ENCODE results near the gene TUBA1C. TPM values are rescaled to one million over a fixed set of nuclear protein-coding genes. Genes with fewer than 3 reads are reported as not detected.
"Not testable (repeated sequence)": the region's sequence is repeated elsewhere in the genome, so short reads cannot be mapped to it uniquely, and the experiment has no call there.

Gene TUBA1C
- total RNA-seq, 2 experiments from 2014 or later: 23.4 to 28.9 TPM

DNA sequence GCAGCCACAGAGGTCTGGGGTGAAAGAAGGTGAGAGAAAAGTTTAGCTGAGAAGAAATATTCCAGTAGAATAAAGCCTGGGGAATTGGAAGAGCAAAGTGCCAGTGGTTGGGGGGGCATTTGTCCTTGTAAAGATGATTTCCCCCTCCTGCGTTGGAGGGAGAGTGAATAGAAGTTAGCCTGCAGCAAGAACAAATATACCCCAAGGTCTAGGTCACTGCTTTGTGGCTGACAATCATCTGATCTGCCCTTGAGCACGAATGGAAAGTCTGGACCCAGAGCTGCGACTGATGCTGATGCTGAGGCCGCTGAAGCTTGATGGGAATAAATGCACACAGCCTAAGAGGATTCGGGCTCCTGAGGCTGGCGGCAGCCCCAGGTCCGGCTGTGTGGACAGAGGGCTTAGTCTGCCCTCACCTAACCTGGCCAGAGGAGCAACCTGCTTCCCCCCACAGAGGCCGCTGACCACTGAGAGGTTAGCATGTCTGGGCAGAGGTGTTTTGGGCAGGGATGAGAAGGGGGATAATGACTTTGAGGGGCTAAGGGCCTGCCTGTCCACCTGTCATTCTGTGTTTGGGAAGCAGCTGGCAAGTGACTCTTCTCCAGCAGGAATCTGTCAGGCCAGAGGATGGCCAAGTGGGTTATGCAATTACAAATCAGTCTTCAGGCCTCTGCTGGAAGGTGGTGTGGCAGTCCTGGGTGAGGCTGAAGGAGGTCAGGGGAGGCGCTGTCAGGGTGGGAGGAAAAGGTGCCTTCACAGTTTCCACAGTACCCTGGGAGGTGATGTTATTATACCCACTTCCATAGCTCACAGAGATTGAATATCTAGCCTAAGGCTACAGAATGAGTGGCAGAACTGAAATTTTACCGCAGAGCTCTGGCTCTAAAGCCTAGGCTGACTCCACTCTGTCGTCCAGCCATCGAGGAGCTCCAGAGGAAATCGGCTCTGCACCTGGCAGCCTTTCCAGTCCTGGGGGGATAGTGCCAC is 11.7 kb downstream of the TUBA1C start:
- no peak overlapping the region for H3K4me3 Mint-ChIP-seq
- Histone ChIP-seq H3K27me3 (ENCODE audit: control insufficient read depth in 1 of 2, insufficient read depth in 2 of 2, low read length in 2 of 2) (no peaks in the 10 kb centered on the region), H3K4me3 (ENCODE audit: low read length) (no peak overlapping the region), H3K36me3 (ENCODE audit: insufficient read depth, low read length) (peaks cover 24% of the 10 kb centered on the region), H3K27ac (ENCODE audit: low read depth in 1 of 2, low read length in 2 of 2) (no peak overlapping the region), H3K9me3 (ENCODE audit: control insufficient read depth in 1 of 2, insufficient read depth in 1 of 2, low read length in 2 of 2) (no peaks in the 10 kb centered on the region), H3K4me1 (ENCODE audit: insufficient read depth, low read length) (no peaks in the 10 kb centered on the region)
- CTCF ChIA-PET: no interaction called here
- peaks cover 7% of the 10 kb centered on the region for H3K27me3 Mint-ChIP-seq
- POLR2A ChIA-PET: no interaction called here
- peaks cover 12% of the 10 kb centered on the region for H3K36me3 Mint-ChIP-seq (ENCODE audit: low read depth)
- DNase-seq (no peak), ATAC-seq (ENCODE audit: poor library complexity) (no peak)
- TF ChIP-seq, protein P1, sequence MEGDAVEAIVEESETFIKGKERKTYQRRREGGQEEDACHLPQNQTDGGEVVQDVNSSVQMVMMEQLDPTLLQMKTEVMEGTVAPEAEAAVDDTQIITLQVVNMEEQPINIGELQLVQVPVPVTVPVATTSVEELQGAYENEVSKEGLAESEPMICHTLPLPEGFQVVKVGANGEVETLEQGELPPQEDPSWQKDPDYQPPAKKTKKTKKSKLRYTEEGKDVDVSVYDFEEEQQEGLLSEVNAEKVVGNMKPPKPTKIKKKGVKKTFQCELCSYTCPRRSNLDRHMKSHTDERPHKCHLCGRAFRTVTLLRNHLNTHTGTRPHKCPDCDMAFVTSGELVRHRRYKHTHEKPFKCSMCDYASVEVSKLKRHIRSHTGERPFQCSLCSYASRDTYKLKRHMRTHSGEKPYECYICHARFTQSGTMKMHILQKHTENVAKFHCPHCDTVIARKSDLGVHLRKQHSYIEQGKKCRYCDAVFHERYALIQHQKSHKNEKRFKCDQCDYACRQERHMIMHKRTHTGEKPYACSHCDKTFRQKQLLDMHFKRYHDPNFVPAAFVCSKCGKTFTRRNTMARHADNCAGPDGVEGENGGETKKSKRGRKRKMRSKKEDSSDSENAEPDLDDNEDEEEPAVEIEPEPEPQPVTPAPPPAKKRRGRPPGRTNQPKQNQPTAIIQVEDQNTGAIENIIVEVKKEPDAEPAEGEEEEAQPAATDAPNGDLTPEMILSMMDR (IDR thresholded peaks at IDR 0.05): no peak
- H3K27ac Mint-ChIP-seq: no peak overlapping the region
- H3K4me1 Mint-ChIP-seq (ENCODE audit: low read depth): no peaks in the 10 kb centered on the region
- no peaks in the 10 kb centered on the region for H3K9me3 Mint-ChIP-seq
- intact Hi-C loops (cut with DNase I, micrococcal nuclease): no loop called here

DNA sequence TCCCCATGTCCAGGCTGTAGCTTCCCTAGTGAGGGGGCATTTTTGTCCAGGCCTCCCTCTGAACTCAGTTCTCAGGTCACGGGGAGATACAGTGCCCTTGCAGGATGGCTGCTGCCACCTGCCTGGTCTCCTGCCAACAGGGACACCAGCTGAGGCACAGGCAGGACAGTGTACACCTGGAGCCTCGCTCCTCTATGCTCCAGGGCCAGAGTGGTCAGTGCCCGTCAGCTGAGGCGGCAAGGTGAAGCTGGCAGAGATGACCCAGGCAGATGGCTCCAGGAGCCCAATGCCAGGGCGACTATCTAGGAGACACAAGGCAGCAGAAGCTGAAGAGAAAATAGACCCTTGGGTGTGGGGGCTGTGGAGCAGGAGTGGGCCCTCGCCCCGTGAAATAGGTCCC is 12.6 kb downstream of the TUBA1C start:
- peaks cover 18% of the 10 kb centered on the region for H3K36me3 ChIP-seq (ENCODE audit: insufficient read depth, low read length)
- H3K4me1 Mint-ChIP-seq (ENCODE audit: low read depth): no peaks in the 10 kb centered on the region
- H3K4me3 ChIP-seq (ENCODE audit: low read length): no peak overlapping the region
- ATAC-seq (ENCODE audit: poor library complexity) (no peak), DNase-seq (no peak)
- POLR2A ChIA-PET: no interaction called here
- H3K36me3 Mint-ChIP-seq (ENCODE audit: low read depth): peaks cover 12% of the 10 kb centered on the region
- H3K9me3 ChIP-seq (ENCODE audit: control insufficient read depth in 1 of 2, insufficient read depth in 1 of 2, low read length in 2 of 2): no peaks in the 10 kb centered on the region
- H3K4me1 ChIP-seq (ENCODE audit: insufficient read depth, low read length): no peaks in the 10 kb centered on the region
- intact Hi-C loops (cut with DNase I, micrococcal nuclease): no loop called here
- TF ChIP-seq, protein P1 (IDR thresholded peaks at IDR 0.05): no peak
- H3K4me3 Mint-ChIP-seq: no peak overlapping the region
- no peaks in the 10 kb centered on the region for H3K9me3 Mint-ChIP-seq
- no peak overlapping the region for H3K27ac Mint-ChIP-seq
- H3K27ac ChIP-seq (ENCODE audit: low read depth in 1 of 2, low read length in 2 of 2): no peak overlapping the region
- peaks cover 7% of the 10 kb centered on the region for H3K27me3 Mint-ChIP-seq
- CTCF ChIA-PET: no interaction called here
- no peaks in the 10 kb centered on the region for H3K27me3 ChIP-seq (ENCODE audit: control insufficient read depth in 1 of 2, insufficient read depth in 2 of 2, low read length in 2 of 2)

DNA sequence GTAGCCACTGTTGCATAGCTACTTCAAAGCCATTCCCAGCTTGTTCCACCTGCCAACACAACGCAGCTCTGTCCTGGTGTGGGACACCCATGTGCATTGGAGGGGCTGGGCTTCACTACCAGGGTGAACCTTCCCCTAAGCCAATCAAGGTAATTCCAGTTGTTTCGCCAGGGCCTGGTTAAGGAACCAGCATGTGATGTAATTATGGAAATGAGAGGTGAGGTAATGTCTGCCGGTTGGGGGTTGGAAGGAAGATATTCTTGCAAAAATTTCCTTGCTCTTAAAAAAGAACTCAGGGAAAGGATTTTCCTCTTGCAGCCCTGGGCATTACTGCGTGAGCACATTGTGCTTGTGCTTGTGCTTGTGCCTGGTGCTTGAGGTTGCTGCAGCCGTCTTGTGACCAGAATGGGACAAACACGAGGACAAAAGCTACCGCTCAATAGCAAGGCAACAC is 14.9 kb downstream of the TUBA1C start:
- no peak overlapping the region for H3K27ac Mint-ChIP-seq
- H3K27me3 ChIP-seq (ENCODE audit: control insufficient read depth in 1 of 2, insufficient read depth in 2 of 2, low read length in 2 of 2): peaks cover 0 to 6% of the 10 kb centered on the region in 2 experiments
- no peak overlapping the region for H3K27ac ChIP-seq (ENCODE audit: low read depth in 1 of 2, low read length in 2 of 2)
- H3K9me3 ChIP-seq (ENCODE audit: control insufficient read depth in 1 of 2, insufficient read depth in 1 of 2, low read length in 2 of 2): no peaks in the 10 kb centered on the region
- ATAC-seq (ENCODE audit: poor library complexity) (no peak), DNase-seq (no peak)
- H3K36me3 Mint-ChIP-seq (ENCODE audit: low read depth): no peaks in the 10 kb centered on the region
- H3K36me3 ChIP-seq (ENCODE audit: insufficient read depth, low read length): peaks cover 3% of the 10 kb centered on the region
- no peaks in the 10 kb centered on the region for H3K9me3 Mint-ChIP-seq
- no peak overlapping the region for H3K4me3 Mint-ChIP-seq
- CTCF ChIA-PET: no interaction called here
- H3K4me1 Mint-ChIP-seq (ENCODE audit: low read depth): no peaks in the 10 kb centered on the region
- no peak overlapping the region for H3K4me3 ChIP-seq (ENCODE audit: low read length)
- POLR2A ChIA-PET: interaction anchor here (0.5 to 1.1 kb wide), 2 partner anchors 9 to 45 kb away, joined by 3 read pairs; no protein-coding TSS in a partner anchor
- intact Hi-C loops (cut with DNase I, micrococcal nuclease): no loop called here
- TF ChIP-seq, protein P1 (IDR thresholded peaks at IDR 0.05): no peak
- peaks cover 10% of the 10 kb centered on the region for H3K27me3 Mint-ChIP-seq
- no peaks in the 10 kb centered on the region for H3K4me1 ChIP-seq (ENCODE audit: insufficient read depth, low read length)

DNA sequence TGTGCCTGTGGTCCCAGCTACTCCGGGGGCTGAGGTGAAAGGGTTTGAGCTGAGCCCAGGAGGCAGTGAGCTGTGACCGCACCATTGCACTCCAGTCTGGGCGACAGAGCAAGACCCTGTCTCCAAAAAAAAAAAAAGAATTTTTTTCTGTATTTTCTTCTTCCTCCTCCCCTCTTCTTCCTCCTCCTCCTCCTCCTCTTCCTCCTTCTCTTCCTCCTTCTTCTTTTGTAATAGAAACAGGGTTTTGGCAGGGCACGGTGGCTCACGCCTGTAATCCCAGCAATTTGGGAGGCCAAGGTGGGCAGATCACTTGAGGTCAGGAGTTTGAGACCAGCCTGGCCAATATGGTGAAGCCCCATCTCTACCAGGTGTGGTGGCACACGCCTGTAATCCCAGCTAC is 15.7 kb downstream of the TUBA1C start:
- H3K4me1 Mint-ChIP-seq (ENCODE audit: low read depth); H3K4me3 ChIP-seq (ENCODE audit: low read length); intact Hi-C loops (cut with DNase I, micrococcal nuclease): not testable (repeated sequence)

More for the DNA sequence above, 15.7 kb downstream of the TUBA1C start:
- H3K27me3 ChIP-seq (ENCODE audit: control insufficient read depth in 1 of 2, insufficient read depth in 2 of 2, low read length in 2 of 2); H3K36me3 Mint-ChIP-seq (ENCODE audit: low read depth); POLR2A ChIA-PET; H3K4me1 ChIP-seq (ENCODE audit: insufficient read depth, low read length); DNase-seq; H3K9me3 ChIP-seq (ENCODE audit: control insufficient read depth in 1 of 2, insufficient read depth in 1 of 2, low read length in 2 of 2); ATAC-seq (ENCODE audit: poor library complexity); H3K9me3 Mint-ChIP-seq; H3K4me3 Mint-ChIP-seq; H3K36me3 ChIP-seq (ENCODE audit: insufficient read depth, low read length); H3K27ac ChIP-seq (ENCODE audit: low read depth in 1 of 2, low read length in 2 of 2); H3K27ac Mint-ChIP-seq; CTCF ChIA-PET: not testable (repeated sequence)
- peaks cover 13% of the 10 kb centered on the region for H3K27me3 Mint-ChIP-seq
